Endodermal cell (in vitro differentiated cells): ENCODE results near the gene EVA1C. TPM values are rescaled to one million over a fixed set of nuclear protein-coding genes. Genes with fewer than 3 reads are reported as not detected.
"Not testable (repeated sequence)": the region's sequence is repeated elsewhere in the genome, so short reads cannot be mapped to it uniquely, and the experiment has no call there.

Source experiments
- DNase-seq: peaks from one replicate; pipeline ENCODE4 v3.0.0-alpha.2; 2017
- H3K27ac ChIP-seq: 2 replicates; pipeline ENCODE4 v1.5.1; 2013; ENCODE audit warnings: mild to moderate bottlenecking, low read depth, low read length, moderate library complexity
- H3K27me3 ChIP-seq: 2 replicates; pipeline ENCODE4 v1.6.1; 2013; ENCODE audit warnings: mild to moderate bottlenecking, low read length, moderate library complexity; ENCODE audit not compliant: insufficient read depth, control insufficient read depth, poor library complexity, severe bottlenecking
- H3K36me3 ChIP-seq: 2 replicates; pipeline ENCODE4 v1.7.0; 2013; ENCODE audit warnings: mild to moderate bottlenecking, low read length, moderate library complexity; ENCODE audit not compliant: control insufficient read depth, insufficient read depth
- H3K4me1 ChIP-seq: one replicate; pipeline ENCODE4 v1.7.0; 2013; ENCODE audit warnings: low read length; ENCODE audit not compliant: control insufficient read depth, insufficient read depth
- H3K4me3 ChIP-seq: 2 replicates; pipeline ENCODE4 v1.5.1; 2013; ENCODE audit warnings: mild to moderate bottlenecking, low read length, moderate library complexity
- H3K9ac ChIP-seq: 2 replicates; pipeline ENCODE4 v1.6.1; 2013; ENCODE audit warnings: mild to moderate bottlenecking, low read length, moderate library complexity; ENCODE audit not compliant: poor library complexity, severe bottlenecking; ENCODE audit errors: extremely low read depth
- H3K9me3 ChIP-seq: 2 replicates; pipeline ENCODE4 v1.6.1; 2013; ENCODE audit warnings: mild to moderate bottlenecking, low read length, moderate library complexity; ENCODE audit not compliant: control insufficient read depth
- H3K27ac Mint-ChIP-seq: 2 replicates; pipeline ENCODE4 v1.8.0; 2020; ENCODE audit warnings: mixed read lengths
- H3K27me3 Mint-ChIP-seq: 2 replicates; pipeline ENCODE4 v1.8.0; 2021; ENCODE audit warnings: mild to moderate bottlenecking, mixed read lengths; ENCODE audit not compliant: insufficient read depth
- H3K36me3 Mint-ChIP-seq: 2 replicates; pipeline ENCODE4 v1.8.0; 2020; ENCODE audit warnings: low read depth, mixed read lengths
- H3K4me1 Mint-ChIP-seq: 2 replicates; pipeline ENCODE4 v1.8.0; 2020; ENCODE audit warnings: mixed read lengths
- H3K4me3 Mint-ChIP-seq: 2 replicates; pipeline ENCODE4 v1.8.0; 2020; ENCODE audit warnings: mild to moderate bottlenecking, moderate library complexity, mixed read lengths
- H3K9me3 Mint-ChIP-seq: 2 replicates; pipeline ENCODE4 v1.8.0; 2020; ENCODE audit warnings: mild to moderate bottlenecking, mixed read lengths
- WGBS, 2 experiments: methylation state at CpG; one replicate each; pipeline versions ENCODE4 v1.1.5 to v1.1.7; 2013; ENCODE audit warnings: missing lambda C conversion rate in 2 of 2, mixed read lengths in 1 of 2; ENCODE audit not compliant: insufficient coverage in 1 of 2, insufficient read length in 1 of 2; 5-methylcytosine and 5-hydroxymethylcytosine counted together
- total RNA-seq, 2 donors: library from RNA; stranded (reverse); fragmentation: NEBNext Ultra II Directional in 1 of 2; extraction: Animal tissue kit (Norgen Biotek cat#: 25700) in 1 of 2; gene quantifications; 2 replicates in 1 of 2; 3 replicates in 1 of 2; pipeline ENCODE4 v1.2.1, GENCODE V29; 2021
- TF ChIP-seq, protein P1 (sequence below): fragments of 200-600 bp; sonication (generic); conservative IDR thresholded peaks from 2 replicates; pipeline ENCODE4 v1.5.0; 2021; ENCODE audit warnings: antibody characterized with exemption, mild to moderate bottlenecking

Gene EVA1C
- total RNA-seq, 2 donors from 2014 or later = 0.68 TPM; not detected in 1

DNA sequence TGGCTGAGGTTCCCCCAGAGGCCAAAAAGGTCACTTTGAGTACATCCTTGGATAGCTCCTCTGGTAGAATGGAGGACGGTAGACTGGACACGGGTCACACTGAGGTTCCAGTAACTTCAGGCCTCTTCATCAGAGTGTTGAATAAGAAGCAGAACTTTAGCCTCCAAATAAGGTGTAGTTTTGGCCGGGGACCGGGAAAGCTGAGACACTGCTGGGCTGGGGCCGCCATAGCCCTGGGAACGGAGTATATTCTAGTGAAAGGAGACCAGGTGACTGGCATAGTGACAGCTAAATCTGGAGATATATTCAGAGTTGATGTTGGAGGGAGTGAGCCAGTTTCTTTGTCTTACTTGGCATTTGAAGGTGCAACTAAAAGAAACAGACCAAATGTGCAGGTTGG is 84.1 kb downstream of the EVA1C start:
- Histone ChIP-seq H3K4me1 (peaks cover 8% of the 10 kb centered on the region), H3K27ac (no peak overlapping the region), H3K4me3 (no peak overlapping the region), H3K9ac (no peak overlapping the region), H3K9me3 (no peaks in the 10 kb centered on the region), H3K27me3 (no peaks in the 10 kb centered on the region), H3K36me3 (no peaks in the 10 kb centered on the region)
- DNase-seq = no peak
- peaks cover 15% of the 10 kb centered on the region for H3K4me1 Mint-ChIP-seq
- no peak overlapping the region for H3K27ac Mint-ChIP-seq
- H3K9me3 Mint-ChIP-seq = no peaks in the 10 kb centered on the region
- H3K36me3 Mint-ChIP-seq = no peaks in the 10 kb centered on the region
- WGBS, 2 experiments = 94 to 96% methylated on average over 6 of the region's 6 CpGs
- H3K4me3 Mint-ChIP-seq = no peak overlapping the region
- no peaks in the 10 kb centered on the region for H3K27me3 Mint-ChIP-seq
- TF ChIP-seq, protein P1, sequence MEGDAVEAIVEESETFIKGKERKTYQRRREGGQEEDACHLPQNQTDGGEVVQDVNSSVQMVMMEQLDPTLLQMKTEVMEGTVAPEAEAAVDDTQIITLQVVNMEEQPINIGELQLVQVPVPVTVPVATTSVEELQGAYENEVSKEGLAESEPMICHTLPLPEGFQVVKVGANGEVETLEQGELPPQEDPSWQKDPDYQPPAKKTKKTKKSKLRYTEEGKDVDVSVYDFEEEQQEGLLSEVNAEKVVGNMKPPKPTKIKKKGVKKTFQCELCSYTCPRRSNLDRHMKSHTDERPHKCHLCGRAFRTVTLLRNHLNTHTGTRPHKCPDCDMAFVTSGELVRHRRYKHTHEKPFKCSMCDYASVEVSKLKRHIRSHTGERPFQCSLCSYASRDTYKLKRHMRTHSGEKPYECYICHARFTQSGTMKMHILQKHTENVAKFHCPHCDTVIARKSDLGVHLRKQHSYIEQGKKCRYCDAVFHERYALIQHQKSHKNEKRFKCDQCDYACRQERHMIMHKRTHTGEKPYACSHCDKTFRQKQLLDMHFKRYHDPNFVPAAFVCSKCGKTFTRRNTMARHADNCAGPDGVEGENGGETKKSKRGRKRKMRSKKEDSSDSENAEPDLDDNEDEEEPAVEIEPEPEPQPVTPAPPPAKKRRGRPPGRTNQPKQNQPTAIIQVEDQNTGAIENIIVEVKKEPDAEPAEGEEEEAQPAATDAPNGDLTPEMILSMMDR = no peak

DNA sequence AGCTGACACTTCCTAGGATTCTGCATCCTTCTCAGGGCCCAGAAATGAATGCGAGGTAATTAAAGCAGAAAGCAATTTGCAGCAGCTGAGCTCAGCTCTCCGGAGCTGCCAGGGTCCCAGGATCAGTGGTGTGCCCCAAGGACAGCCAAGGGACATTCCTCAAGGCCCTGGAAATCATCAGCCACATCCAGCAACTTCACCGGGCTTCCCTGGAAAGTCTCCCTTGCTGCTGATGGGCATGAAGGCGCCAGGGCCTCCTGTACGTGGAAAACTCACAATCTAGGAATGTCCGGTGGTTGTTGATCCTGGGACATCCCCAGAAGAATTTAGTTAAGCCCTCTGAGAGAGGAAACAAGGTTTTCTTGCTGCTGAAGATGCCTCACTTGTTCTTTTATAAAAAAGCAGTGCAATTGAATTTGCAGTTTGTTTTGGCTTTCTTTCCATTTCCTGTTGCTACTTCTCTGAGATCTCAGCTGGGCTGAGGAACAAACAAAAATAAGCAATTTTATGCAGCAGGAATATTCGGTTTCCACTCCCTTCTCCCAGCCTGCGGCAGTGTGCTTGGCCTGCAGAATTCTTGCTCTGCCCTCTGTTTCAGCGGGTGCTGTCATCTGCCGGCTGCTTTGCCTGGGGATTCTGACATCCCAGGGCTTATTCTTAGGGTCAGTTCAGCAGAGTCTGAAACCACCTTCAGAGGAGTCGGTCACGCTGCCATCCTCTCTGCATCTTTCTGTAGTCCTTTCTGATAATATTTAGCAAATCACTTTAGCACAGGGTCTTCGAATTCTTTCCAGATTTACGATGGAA is 86.9 kb downstream of the EVA1C start:
- Mint-ChIP-seq H3K27ac (no peak overlapping the region), H3K27me3 (no peaks in the 10 kb centered on the region), H3K9me3 (no peaks in the 10 kb centered on the region), H3K4me1 (peaks cover 15% of the 10 kb centered on the region), H3K4me3 (no peak overlapping the region), H3K36me3 (no peaks in the 10 kb centered on the region)
- H3K27ac ChIP-seq = no peak overlapping the region
- WGBS, 2 experiments = 74 to 80% methylated on average over 9 to 14 of the region's 14 CpGs
- TF ChIP-seq, protein P1 = no peak
- DNase-seq = no peak
- H3K9ac ChIP-seq = no peak overlapping the region
- no peaks in the 10 kb centered on the region for H3K36me3 ChIP-seq
- H3K27me3 ChIP-seq = no peaks in the 10 kb centered on the region
- H3K4me1 ChIP-seq = peaks cover 8% of the 10 kb centered on the region
- H3K4me3 ChIP-seq = no peak overlapping the region
- H3K9me3 ChIP-seq = no peaks in the 10 kb centered on the region

DNA sequence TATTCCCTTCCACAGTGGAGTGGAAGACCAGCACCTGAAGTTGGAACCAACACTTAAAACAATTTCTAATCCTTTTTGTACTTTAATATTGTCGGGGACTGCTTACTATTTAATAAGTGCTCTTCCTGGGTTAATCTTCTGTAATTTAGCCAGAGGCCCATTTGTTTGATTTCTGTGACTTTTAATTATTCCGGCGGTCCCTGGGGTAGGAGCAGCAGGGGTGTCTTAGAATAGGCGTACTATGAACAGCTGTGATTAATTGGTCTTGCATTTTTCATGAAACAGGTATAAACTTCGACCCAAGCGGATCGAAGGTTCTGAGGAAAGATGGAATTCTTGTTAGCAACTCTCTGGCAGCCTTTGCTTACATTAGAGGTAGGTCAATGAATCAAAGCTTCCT is 91.1 kb downstream of the EVA1C start:
- not testable (repeated sequence) for DNase-seq, H3K27me3 Mint-ChIP-seq, H3K4me1 Mint-ChIP-seq, H3K9ac ChIP-seq, H3K9me3 ChIP-seq, H3K4me3 ChIP-seq, H3K27ac ChIP-seq, H3K27ac Mint-ChIP-seq, H3K36me3 Mint-ChIP-seq, H3K27me3 ChIP-seq, H3K9me3 Mint-ChIP-seq, H3K4me3 Mint-ChIP-seq, H3K4me1 ChIP-seq, H3K36me3 ChIP-seq
- 95 to 96% methylated on average over 5 to 7 of the region's 7 CpGs for WGBS, 2 experiments

DNA sequence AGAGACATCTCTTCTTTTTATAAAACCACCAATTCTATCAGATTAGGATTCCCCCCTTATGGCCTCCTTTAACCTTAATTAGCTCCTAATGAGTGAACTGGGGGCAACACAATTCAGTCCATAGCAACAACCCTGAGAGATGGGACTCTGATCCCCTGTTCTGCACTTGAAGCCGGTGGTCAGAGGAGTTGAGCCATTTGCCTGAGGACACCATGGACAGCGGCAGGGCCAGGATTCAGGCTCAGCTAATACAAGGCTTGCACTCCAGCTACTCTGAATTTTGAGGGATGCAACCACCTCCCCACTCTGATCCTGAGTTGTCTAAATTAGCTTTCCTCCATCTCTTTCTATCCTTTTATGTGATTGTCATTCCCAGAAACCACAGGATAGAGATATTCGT is 93.3 kb downstream of the EVA1C start:
- not testable (repeated sequence) for H3K4me3 ChIP-seq, H3K27me3 ChIP-seq, H3K4me1 Mint-ChIP-seq, H3K9me3 ChIP-seq, H3K4me3 Mint-ChIP-seq, H3K36me3 ChIP-seq, H3K9ac ChIP-seq, H3K9me3 Mint-ChIP-seq, H3K27ac ChIP-seq, H3K27ac Mint-ChIP-seq, H3K27me3 Mint-ChIP-seq, H3K36me3 Mint-ChIP-seq, H3K4me1 ChIP-seq
- 91 to 100% methylated on average over 1 to 3 of the region's 3 CpGs for WGBS, 2 experiments
- DNase-seq = peak; percentile 55

DNA sequence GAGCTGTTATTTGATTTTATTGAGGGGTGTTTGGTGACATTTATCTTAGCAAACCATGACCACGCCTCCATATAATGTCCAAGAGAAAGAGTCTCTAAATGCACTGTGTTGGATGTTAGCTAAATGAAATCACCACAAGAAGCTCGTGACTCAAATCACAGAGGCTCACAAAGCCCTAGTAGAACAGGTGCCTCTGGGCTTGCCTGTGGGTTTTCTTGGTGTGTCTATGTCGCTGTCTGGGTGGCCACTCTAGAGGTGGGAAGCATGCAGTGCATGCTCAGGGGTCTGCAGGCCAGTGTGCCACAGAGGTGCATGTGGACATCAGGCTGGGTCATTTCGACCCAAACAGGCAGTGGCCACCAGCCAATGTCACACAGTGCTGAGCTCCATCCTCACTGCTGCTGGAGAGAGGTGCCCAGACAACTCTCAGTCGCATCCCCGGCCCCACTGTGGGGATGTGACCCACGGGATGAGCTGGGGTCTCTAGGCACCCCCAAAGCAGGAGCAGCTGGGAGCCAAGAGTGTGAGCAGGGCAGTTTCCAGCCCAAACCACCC is 94.0 kb downstream of the EVA1C start:
- not testable (repeated sequence) for H3K9me3 ChIP-seq, H3K36me3 ChIP-seq, H3K27ac Mint-ChIP-seq, H3K36me3 Mint-ChIP-seq, H3K9ac ChIP-seq, H3K27me3 Mint-ChIP-seq, H3K4me1 ChIP-seq, H3K27me3 ChIP-seq, H3K9me3 Mint-ChIP-seq, H3K4me3 ChIP-seq, H3K27ac ChIP-seq, H3K4me3 Mint-ChIP-seq, H3K4me1 Mint-ChIP-seq
- WGBS, 2 experiments = 91% methylated on average over 6 of the region's 7 CpGs; no CpG with 5 or more reads in 1 of the 2 experiments
- peak; percentile 26 for DNase-seq
